Naive B cell (primary cell): Measurements from ENCODE around the gene TUBGCP6. TPM values are rescaled to one million over a fixed set of nuclear protein-coding genes. Genes with fewer than 3 reads are reported as not detected.

Experiments
- ATAC-seq, 2 donors: fragments of 150-1000 bp; cut with Tn5 transposase; 2 replicates each; pipeline ENCODE4 v1.10.0; 2021; ENCODE audit warnings: low read depth in 2 of 2, mild to moderate bottlenecking in 2 of 2, moderate library complexity in 2 of 2
- DNase-seq: peaks from one replicate; pipeline ENCODE4 v3.0.0; 2022
- H3K27ac Mint-ChIP-seq, 6 donors: one replicate each; pipeline ENCODE4 v1.8.0; 2020 to 2022; ENCODE audit warnings: mild to moderate bottlenecking in 6 of 6, mixed read lengths in 6 of 6, moderate library complexity in 5 of 6, inconsistent platforms in 2 of 6
- H3K27me3 Mint-ChIP-seq, 3 donors: one replicate each; pipeline ENCODE4 v1.8.0; 2021 to 2022; ENCODE audit warnings: mixed read lengths in 3 of 3, mild to moderate bottlenecking in 1 of 3
- H3K36me3 Mint-ChIP-seq, 2 donors: one replicate each; pipeline ENCODE4 v1.8.0; 2020 to 2022; ENCODE audit warnings: mixed read lengths in 2 of 2, inconsistent platforms in 1 of 2, mild to moderate bottlenecking in 1 of 2
- H3K4me1 Mint-ChIP-seq, 3 donors: one replicate each; pipeline ENCODE4 v1.8.0; 2020 to 2022; ENCODE audit warnings: mixed read lengths in 3 of 3, inconsistent platforms in 1 of 3, mild to moderate bottlenecking in 1 of 3, moderate library complexity in 1 of 3
- H3K4me3 Mint-ChIP-seq, 8 donors: one replicate each; pipeline ENCODE4 v1.8.0; 2020 to 2022; ENCODE audit warnings: mild to moderate bottlenecking in 8 of 8, mixed read lengths in 8 of 8, moderate library complexity in 8 of 8, inconsistent platforms in 2 of 8
- H3K9me3 Mint-ChIP-seq, 7 donors: one replicate each; pipeline ENCODE4 v1.8.0; 2020 to 2022; ENCODE audit warnings: mixed read lengths in 7 of 7, mild to moderate bottlenecking in 5 of 7, inconsistent platforms in 2 of 7, moderate library complexity in 1 of 7
- polyA plus RNA-seq, 6 donors: library from polyadenylated mRNA; unstranded; fragments of 300-500 nt; fragmentation: Illumina TruSeq; gene quantifications; one replicate each; pipeline ENCODE4 v1.2.3, GENCODE V29; 2021; ENCODE audit warnings: low read depth in 6 of 6

TUBGCP6 gene
- polyA plus RNA-seq, 6 donors from 2014 or later, result 11.6 to 23.2 (median 14.2) TPM

DNA sequence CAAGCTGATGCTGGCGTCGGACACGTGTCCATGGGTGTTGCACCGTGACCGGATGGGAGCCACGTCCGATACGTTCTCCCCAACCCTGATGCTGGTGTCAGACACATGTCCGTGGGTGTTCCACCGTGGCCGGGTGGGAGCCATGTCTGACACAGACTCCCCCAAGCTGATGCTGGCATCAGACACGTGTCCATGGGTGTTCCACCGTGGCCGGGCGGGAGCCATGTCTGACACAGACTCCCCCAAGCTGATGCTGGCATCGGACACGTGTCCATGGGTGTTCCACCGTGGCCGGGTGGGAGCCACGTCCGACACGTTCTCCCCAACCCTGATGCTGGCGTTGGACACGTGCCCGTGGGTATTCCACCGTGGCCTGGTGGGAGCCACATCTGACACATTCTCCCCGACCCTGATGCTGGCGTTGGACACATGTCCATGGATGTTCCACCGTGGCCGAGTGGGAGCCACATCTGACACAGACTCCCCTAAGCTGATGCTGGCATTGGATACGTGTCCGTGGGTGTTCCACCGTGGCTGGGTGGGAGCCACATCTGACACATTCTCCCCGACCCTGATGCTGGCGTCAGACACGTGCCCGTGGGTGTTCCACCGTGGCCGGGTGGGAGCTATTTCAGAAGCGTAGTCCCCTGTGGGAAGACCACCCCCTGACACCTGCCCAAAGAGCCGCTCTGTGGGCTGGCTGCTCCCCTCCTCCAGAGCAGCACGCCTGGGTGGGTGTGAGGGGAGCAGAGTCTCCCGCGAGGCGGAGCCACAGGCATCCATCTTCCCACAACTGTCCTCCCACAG is 24.0 kb downstream of the TUBGCP6 start:
- DNase-seq (no peak), ATAC-seq (no peak)
- Mint-ChIP-seq H3K36me3 (no peaks in the 10 kb centered on the region), H3K27ac (peak overlapping the region in 1 of 6 donors; percentile 31), H3K4me1 (peaks cover 0 to 8% (median 3%) of the 10 kb centered on the region in 3 donors), H3K9me3 (no peaks in the 10 kb centered on the region), H3K4me3 (no peak overlapping the region), H3K27me3 (no peaks in the 10 kb centered on the region)

DNA sequence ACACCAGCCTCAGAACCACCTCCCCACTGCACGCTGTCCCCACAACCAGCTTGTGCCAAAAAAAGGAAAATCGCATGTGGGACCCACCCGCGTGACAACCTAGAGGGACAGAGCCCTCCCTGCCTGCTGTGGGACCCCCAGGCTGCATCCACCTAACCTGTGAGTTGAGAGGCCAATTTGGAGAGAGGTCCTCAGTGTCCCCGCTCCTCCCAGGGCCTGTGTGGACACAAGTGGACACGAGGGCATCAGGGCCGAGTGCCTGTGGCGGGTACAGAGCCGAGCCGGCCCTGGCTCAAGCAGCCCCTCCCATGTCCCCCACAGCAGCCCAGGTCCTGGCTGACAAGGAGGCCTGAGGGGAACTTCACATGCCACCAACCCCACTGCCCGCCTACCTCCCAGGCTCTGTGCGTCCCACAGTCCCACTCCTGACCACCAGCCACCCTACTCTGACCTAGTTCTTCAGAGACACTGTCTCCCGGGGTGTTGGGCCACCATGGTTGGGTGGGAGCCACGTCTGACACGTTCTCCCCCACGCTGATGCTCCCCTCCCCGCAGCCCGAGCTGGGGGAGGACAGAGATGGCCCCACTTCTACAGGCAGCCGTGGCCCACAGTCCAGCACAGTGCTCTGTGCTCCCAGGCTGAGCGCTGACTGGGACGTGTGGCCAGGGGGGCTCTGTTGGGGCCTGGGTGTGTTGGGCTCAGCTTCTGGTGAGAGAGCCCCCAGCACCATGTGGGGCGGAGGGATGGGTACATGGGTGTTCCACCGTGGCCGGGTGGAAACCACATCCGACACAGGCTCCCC is 24.8 kb downstream of the TUBGCP6 start:
- Mint-ChIP-seq H3K36me3 (peaks cover 0 to 3% of the 10 kb centered on the region in 2 donors), H3K27ac (peak overlapping the region in 3 of 6 donors; percentile 54 to 71 (median 68))

DNA sequence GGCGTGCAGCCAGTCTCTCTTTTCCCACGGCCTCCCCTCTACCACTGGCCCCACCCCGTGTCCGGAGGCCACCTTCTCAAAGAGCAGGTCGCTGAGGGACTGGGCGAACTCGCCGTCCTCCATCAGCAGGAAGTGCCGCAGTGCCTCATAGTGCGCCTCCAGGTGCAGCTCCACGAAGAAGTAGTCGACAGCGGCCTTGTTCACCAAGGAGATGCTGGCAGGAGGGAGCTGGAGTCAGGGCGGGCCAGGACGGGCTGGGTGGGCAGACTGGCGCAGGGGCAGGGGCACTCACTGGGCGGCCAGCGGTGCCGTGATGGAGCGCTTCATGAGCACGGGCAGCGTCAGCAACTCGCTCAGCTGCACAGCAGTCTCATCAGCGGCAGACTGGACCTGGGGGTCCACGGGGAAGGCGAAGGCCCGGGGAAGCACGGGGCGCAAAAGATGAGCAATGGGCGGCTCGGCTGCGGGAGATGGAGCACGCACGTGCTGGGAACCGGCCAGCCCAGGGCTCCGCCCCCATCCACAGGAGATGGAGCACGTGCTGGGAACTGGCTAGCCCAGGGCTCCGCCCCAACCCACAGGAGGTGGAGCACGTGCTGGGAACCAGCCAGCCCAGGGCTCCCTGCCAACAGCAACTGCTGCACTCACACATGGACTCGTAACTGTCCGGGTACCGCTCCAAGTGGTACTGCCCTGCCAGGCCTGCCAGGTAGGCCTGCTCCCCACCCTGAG is 25.7 kb downstream of the TUBGCP6 start:
- ATAC-seq, result no peak
- peaks cover 0 to 8% of the 10 kb centered on the region in 2 donors for H3K36me3 Mint-ChIP-seq

More for the DNA sequence above, 24.8 kb downstream of the TUBGCP6 start:
- Mint-ChIP-seq H3K9me3 (no peaks in the 10 kb centered on the region), H3K4me3 (no peak overlapping the region), H3K4me1 (peaks cover 3 to 11% (median 5%) of the 10 kb centered on the region in 3 donors), H3K27me3 (no peaks in the 10 kb centered on the region)
- ATAC-seq, result no peak
- DNase-seq, result no peak

DNA sequence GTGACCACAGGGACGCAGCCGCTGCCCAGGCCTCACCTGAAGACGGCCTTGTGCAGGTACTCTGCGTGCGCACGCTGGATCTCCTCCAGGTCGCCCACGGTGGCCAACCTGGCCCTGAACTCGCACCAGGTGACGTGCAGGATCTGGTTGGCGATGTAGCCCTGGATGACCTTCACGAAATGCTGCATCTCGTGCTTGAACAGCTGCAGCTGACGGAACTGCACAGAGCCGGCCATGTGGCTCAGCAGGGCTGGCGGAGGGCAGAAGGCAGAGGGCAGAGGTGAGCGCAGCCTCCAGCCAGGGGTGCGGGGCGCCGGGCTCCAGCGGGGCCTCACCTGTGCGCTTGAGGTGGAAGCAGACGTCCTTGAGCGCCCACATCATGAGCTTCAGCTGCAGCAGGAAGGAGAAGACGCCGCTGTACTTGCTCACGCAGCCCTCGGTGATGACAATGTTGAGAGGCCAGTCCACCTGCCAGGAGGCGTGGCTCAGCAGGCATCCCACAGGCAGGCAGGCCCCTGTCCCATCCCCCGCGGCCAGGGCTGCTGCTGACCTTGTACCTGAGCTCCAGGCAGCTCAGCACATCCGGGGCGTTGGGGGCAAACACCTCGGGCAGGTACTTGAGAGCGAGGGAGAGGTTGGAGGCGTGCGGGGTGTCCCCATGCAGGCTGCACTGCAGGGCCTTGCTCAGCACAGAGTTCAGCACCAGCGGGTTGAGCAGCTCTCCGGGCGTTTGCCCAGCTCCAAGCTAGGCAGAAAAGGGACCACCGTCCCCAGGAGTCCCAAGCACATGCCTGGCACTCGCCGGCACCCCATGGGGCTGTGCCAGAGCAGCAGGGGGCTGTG is 26.4 kb downstream of the TUBGCP6 start:
- Mint-ChIP-seq H3K27ac (peak overlapping the region in 1 of 6 donors; percentile 7), H3K4me1 (peaks cover 6 to 15% (median 12%) of the 10 kb centered on the region in 3 donors), H3K4me3 (no peak overlapping the region), H3K27me3 (no peaks in the 10 kb centered on the region), H3K9me3 (no peaks in the 10 kb centered on the region), H3K36me3 (peaks cover 0 to 12% of the 10 kb centered on the region in 2 donors)
- DNase-seq (no peak), ATAC-seq (peak in 1 of 2 donors; percentile 19)

More for the DNA sequence above, 25.7 kb downstream of the TUBGCP6 start:
- Mint-ChIP-seq H3K4me1 (peaks cover 6 to 15% (median 9%) of the 10 kb centered on the region in 3 donors), H3K9me3 (no peaks in the 10 kb centered on the region), H3K4me3 (no peak overlapping the region), H3K27me3 (no peaks in the 10 kb centered on the region), H3K27ac (peak overlapping the region in 1 of 6 donors; percentile 68)
- DNase-seq, result no peak

DNA sequence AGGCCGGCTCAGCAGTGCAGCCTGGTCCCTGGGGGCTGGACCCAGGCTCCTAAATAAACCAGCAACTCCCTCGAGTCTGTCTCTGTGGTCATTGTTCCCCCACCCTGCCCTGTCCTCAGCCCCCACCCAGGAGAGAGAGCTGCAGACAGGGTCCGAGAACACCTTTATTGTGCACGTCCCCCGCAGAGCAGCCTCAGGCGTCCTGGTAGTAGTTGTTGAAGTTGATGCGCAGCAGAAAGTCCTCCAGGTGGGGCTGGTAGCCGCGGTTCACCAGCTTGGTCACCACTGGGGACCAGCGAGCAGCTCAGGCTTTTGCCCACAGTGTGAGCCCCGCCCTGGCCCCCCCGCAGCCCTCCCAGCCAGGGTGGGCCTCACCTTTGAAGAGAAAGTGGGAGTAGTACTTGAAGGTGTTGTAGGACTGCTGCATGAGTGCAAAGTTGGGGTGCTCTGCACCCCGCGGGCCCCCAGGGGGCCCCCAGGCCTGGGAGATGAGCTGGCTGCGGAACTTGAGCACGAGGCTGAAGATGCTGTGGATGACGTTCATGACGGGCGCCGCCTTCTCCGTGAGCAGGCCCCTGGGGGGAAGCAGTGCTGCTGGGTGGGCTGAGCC is 27.2 kb downstream of the TUBGCP6 start:
- ATAC-seq, result peak; percentile 23 to 29
- DNase-seq, result no peak
- Mint-ChIP-seq H3K4me3 (peak overlapping the region in 1 of 8 donors; percentile 65), H3K27me3 (no peaks in the 10 kb centered on the region), H3K36me3 (peaks cover 0 to 19% of the 10 kb centered on the region in 2 donors), H3K9me3 (no peaks in the 10 kb centered on the region), H3K4me1 (peaks cover 9 to 23% (median 17%) of the 10 kb centered on the region in 3 donors), H3K27ac (no peak overlapping the region)

DNA sequence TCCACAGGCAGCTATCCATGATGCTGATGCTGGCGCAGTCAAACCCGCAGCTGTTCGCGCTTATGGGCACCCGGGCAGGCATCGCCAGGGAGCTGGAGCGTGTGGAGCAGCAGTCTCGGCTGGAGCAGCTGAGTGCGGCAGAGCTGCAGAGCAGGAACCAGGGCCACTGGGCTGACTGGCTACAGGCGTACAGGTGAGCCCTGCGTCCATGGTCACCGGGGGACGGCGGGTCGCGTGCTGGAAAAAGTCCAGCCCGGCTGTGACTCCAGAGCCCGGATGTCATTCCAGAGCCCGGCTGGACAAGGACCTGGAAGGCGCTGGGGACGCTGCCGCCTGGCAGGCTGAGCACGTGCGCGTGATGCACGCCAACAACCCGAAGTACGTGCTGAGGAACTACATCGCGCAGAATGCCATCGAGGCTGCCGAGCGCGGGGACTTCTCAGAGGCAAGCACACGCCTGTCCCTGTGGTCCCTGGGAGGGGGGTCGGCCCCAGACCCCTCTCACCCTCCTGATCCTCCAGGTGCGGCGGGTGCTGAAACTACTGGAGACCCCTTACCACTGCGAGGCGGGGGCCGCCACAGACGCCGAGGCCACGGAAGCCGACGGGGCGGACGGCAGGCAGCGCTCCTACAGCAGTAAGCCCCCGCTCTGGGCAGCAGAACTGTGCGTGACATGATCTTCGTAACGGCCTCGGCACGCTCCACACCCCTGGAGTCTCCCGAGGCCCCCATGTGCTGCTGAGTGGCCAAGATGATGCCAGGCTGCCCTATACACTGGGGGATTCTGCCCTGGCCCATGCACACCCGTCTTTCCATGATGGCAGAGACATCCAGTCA is 27.9 kb downstream of the TUBGCP6 start:
- H3K4me1 Mint-ChIP-seq, result peaks cover 12 to 25% (median 19%) of the 10 kb centered on the region in 3 donors
- DNase-seq, result no peak

DNA sequence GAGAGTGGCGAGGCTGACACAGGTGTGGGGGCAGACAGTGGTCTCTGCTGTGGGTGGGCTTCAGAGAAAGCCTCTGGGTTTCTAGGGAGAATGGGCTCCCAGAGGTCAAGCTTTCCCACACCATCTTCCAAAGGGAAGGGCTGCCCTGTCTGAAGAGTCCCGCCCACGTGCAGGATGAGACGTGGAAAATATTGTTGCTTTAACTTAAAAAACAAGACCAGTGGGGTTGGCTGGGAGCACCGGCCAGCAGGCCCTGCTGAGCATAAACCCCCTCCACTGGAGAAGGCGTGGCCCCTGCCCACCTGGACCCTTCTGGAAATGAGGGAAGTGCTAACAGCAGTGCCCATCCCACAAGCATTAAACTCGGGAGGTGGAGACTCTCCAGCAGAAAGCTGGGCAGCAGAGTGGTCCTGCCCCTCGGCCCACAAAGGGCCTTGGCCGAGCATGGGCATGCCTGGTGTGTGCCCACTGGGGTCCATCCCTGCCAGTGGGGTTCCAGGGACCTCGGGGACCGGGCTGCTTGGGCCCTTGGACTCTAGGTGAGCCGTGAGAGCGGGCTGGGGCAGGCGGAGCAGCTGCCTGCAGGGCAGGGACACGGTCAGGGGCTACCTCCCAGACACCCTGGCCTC is 28.7 kb downstream of the TUBGCP6 start:
- Mint-ChIP-seq H3K9me3 (no peaks in the 10 kb centered on the region), H3K36me3 (peaks cover 0 to 22% of the 10 kb centered on the region in 2 donors), H3K4me1 (peaks cover 12 to 25% (median 19%) of the 10 kb centered on the region in 3 donors), H3K27ac (peak overlapping the region in 4 of 6 donors; percentile 39 to 75 (median 48)), H3K27me3 (no peaks in the 10 kb centered on the region), H3K4me3 (peak overlapping the region in 1 of 8 donors; percentile 51)
- DNase-seq, result no peak
- ATAC-seq, result no peak

More for the DNA sequence above, 27.9 kb downstream of the TUBGCP6 start:
- no peak for ATAC-seq
- no peaks in the 10 kb centered on the region for H3K9me3 Mint-ChIP-seq
- H3K27ac Mint-ChIP-seq, result no peak overlapping the region
- H3K4me3 Mint-ChIP-seq, result peak overlapping the region in 1 of 8 donors; percentile 65
- peaks cover 0 to 22% of the 10 kb centered on the region in 2 donors for H3K36me3 Mint-ChIP-seq
- H3K27me3 Mint-ChIP-seq, result no peaks in the 10 kb centered on the region

DNA sequence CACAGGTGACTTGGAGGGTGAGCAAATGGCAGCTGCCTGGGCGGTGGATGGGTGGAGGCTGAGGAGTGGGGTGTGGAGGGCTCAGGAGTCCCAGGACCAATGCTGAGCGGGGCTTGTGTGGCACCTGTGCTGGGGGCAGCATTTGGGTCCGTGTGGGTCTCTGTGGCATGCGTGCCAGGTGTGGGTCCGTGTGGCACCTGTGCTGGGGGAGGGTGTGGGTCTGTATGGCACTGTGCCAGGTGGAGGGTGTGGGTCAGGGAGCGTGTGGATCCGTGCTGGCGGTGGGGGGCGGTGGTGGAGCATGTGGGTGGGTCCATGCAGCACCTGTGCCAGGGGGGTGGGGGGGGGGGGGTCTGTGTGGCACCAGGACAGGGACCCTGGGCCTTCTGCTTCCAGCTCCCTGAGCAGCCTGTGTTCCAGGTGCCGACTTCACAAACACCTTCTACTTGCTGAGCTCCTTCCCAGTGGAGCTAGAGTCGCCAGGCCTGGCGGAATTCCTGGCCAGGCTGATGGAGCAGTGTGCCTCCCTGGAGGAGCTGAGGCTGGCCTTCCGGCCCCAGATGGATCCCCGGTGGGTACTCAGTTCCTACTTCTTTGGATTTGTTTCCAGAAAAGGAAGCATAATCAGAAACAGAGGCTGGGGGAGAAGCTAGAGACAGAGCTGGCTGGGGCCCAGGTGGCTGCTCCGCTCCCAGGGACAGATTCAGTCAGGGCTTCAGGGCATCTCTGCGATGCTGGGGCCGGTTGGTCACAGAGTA is 29.3 kb downstream of the TUBGCP6 start:
- H3K27me3 Mint-ChIP-seq, result no peaks in the 10 kb centered on the region
- H3K4me3 Mint-ChIP-seq, result peak overlapping the region in 1 of 8 donors; percentile 51
- H3K4me1 Mint-ChIP-seq, result peaks cover 12 to 25% (median 19%) of the 10 kb centered on the region in 3 donors
- H3K36me3 Mint-ChIP-seq, result peaks cover 0 to 22% of the 10 kb centered on the region in 2 donors
- ATAC-seq (no peak), DNase-seq (no peak)
- H3K9me3 Mint-ChIP-seq, result no peaks in the 10 kb centered on the region
- peak overlapping the region in 4 of 6 donors; percentile 39 to 75 (median 58) for H3K27ac Mint-ChIP-seq

DNA sequence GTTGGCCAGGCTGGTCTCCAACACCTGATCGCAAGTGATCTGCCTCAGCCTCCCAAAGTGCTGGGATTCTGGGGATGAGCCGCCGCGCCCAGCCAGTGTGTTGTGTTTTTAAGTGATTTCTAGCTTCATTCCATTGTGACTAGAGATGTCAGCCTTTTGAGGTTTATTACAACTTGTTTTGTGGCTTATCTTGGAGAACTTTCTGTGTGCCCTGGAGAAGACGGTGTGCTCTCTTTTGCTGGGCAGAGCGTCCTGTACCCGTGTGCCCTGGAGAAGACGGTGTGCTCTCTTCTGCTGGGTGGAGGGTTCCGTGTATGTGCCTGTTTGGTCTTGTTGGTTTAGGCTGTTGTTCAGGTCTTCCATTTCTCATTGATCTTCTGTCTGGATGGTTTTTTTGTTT is 31.6 kb downstream of the TUBGCP6 start:
- H3K4me3 Mint-ChIP-seq, result no peak overlapping the region
- peak overlapping the region in 1 of 6 donors; percentile 72 for H3K27ac Mint-ChIP-seq
- H3K36me3 Mint-ChIP-seq, result peaks cover 5 to 29% of the 10 kb centered on the region in 2 donors
- DNase-seq, result no peak
- H3K27me3 Mint-ChIP-seq, result no peaks in the 10 kb centered on the region
- H3K9me3 Mint-ChIP-seq, result no peaks in the 10 kb centered on the region
- peaks cover 17 to 33% (median 23%) of the 10 kb centered on the region in 3 donors for H3K4me1 Mint-ChIP-seq
- ATAC-seq, result no peak

DNA sequence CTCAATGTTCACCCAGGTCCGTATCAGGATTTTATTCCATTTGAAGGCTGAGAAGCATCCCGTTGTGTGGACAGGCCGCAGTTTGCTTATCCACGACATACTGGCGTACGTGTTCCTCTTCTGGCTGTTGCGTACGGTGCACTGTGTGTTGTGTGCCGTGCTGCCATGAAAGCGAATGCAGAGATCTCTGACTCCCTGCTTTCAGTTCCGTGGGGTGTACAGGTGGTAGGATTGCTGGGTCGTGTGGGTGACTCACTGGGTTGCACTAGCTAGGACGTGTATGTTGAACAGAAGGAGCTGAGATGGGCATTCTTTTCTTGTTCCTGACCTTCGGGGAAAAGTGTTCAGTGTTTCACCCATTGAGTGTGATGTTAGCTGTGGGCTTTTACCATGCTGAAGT is 33.7 kb downstream of the TUBGCP6 start:
- DNase-seq (no peak), ATAC-seq (no peak)
- peaks cover 5 to 29% of the 10 kb centered on the region in 2 donors for H3K36me3 Mint-ChIP-seq
- H3K27me3 Mint-ChIP-seq, result no peaks in the 10 kb centered on the region
- H3K4me1 Mint-ChIP-seq, result peaks cover 24 to 34% (median 32%) of the 10 kb centered on the region in 3 donors
- peak overlapping the region in 1 of 6 donors; percentile 85 for H3K27ac Mint-ChIP-seq
- H3K9me3 Mint-ChIP-seq, result no peaks in the 10 kb centered on the region
- no peak overlapping the region for H3K4me3 Mint-ChIP-seq
